Fibroblast of pulmonary artery (primary cell): ENCODE data around the gene GAB2.

ENCODE experiments used
- DNase-seq: peaks from one replicate; pipeline ENCODE4 v3.0.0-alpha.2; 2010; ENCODE audit warnings: low read depth
- H3K4me3 ChIP-seq: replicated peaks from 2 replicates; pipeline ENCODE4 v1.5.1; 2011; ENCODE audit warnings: low read depth, mild to moderate bottlenecking, control low read depth, low read length, moderate library complexity
- TF ChIP-seq, protein P1 (sequence below): IDR thresholded peaks from 2 replicates; pipeline ENCODE4 v1.5.1; 2011; ENCODE audit warnings: mild to moderate bottlenecking, control low read depth, low read length, inconsistent platforms; ENCODE audit errors: missing control alignments

GAB2 gene

DNA sequence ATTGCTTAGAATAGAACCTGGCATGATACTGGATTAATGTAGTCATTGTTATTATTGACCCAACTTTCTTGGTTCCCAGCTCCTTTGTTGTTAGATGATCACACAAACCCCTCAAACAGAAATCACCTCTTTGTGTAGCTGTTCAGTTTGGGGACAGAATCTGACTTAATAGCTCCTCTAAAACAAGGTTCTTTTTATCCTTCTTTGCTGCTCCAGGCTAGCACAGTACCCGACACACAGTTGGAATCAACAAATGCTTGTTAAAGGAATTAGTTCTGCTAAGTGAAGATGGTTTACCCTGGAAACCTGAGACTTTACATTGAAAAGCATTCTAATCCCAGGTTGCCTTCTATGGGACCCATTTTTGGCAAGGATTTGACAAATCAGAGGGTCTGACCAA is 43.9 kb downstream of the GAB2 start:
- TF ChIP-seq, protein P1, sequence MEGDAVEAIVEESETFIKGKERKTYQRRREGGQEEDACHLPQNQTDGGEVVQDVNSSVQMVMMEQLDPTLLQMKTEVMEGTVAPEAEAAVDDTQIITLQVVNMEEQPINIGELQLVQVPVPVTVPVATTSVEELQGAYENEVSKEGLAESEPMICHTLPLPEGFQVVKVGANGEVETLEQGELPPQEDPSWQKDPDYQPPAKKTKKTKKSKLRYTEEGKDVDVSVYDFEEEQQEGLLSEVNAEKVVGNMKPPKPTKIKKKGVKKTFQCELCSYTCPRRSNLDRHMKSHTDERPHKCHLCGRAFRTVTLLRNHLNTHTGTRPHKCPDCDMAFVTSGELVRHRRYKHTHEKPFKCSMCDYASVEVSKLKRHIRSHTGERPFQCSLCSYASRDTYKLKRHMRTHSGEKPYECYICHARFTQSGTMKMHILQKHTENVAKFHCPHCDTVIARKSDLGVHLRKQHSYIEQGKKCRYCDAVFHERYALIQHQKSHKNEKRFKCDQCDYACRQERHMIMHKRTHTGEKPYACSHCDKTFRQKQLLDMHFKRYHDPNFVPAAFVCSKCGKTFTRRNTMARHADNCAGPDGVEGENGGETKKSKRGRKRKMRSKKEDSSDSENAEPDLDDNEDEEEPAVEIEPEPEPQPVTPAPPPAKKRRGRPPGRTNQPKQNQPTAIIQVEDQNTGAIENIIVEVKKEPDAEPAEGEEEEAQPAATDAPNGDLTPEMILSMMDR = no peak
- DNase-seq = no peak
- H3K4me3 ChIP-seq = no peak overlapping the region

DNA sequence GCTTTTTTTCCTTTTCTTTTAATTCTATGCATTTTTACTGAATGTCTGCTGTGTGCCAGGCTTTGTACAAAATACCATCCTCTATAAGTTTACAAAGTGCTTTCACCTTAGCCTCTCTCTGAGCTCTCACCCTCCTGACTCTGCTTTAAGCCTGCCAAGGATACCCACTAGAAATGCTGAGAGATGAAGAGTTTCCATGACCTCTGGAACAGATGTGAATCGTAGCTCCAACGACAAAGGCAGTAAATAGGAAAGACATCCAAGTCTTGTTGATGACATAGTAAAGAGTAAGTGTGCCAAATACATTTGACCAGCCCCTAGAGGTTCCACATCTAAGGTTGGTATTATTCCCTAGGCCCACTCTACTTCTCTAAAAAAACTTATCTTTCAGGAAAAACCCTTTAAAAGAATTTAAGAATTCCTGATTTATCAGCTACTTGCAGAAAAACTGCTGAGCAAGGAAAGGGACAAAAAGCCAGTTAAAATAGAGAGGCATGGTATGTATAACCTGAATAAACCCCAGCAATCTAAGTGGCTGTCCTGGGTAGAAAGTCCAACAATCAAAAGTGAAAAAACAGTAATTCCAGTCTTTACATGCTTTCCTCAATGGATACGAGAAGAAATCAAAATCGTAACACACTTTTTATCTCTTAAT is 45.4 kb downstream of the GAB2 start:
- TF ChIP-seq, protein P1 = no peak
- no peak for DNase-seq
- H3K4me3 ChIP-seq = no peak overlapping the region

DNA sequence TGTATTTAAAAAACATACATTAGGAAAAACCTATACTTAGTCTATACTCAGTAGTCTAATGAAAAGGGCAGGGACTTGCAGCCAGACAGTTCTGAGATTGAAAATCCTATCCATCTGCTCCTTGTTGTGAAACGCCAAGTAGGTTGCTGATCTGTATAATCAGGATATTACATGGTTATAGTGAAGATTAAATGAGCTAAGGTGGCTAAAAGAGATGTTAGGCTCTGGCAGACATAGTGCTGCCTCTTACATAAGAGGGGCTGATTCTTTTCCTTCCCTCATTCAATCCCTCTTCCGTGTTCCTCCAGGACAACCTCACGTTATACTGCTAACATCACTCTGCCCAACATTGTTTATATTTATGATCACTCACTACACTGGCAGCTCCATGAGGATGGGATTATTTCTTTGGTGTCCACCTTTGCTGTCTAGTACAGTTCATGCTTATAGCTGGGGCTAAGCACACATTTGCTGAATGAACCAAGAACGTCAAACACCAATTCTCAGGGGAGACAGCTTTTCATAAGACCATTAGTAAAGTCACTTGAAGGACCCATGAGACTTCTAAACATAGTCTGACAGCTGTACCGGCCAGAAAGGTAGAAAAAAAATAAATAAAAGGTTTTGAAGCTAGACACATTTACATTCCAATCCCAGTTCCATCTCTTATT is 46.3 kb downstream of the GAB2 start:
- TF ChIP-seq, protein P1 = no peak
- H3K4me3 ChIP-seq = no peak overlapping the region
- DNase-seq = no peak

DNA sequence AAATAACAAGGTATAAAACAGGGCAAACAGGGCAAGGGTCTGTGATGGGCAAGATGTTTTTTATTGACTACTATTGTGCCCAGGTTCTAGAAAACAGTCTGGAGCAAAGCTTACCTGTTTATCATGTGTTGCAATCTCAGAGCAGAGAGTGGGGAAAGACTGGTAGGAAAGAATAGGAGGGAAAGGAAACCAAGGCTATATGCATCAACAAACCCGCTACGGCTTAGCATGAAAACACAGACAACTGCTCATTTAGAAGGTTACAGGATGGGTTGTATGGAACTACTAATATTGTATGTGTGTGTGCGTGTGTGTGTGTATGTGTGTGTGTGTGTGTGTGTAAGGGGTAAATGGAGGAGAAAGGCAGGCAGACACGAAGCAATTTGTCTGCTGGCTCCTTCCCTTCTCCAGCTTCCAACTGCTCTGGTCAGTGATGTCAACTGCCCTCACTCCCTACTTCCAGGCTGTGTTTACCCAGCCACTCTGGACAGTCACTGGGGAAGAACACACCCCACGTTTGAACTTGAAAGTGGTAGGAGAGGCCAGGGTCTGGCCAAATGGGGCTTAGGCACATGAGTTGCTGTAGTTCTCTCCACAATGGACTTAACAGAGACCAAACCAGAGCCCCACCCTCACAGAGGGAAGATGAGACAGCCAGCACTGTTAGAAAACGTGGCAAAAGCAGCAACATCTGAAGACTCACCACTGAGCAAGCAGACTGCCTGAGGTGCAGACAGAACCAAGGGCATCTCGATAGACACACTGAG is 47.0 kb downstream of the GAB2 start:
- peak; percentile 25 for DNase-seq
- TF ChIP-seq, protein P1 = no peak
- no peak overlapping the region for H3K4me3 ChIP-seq

DNA sequence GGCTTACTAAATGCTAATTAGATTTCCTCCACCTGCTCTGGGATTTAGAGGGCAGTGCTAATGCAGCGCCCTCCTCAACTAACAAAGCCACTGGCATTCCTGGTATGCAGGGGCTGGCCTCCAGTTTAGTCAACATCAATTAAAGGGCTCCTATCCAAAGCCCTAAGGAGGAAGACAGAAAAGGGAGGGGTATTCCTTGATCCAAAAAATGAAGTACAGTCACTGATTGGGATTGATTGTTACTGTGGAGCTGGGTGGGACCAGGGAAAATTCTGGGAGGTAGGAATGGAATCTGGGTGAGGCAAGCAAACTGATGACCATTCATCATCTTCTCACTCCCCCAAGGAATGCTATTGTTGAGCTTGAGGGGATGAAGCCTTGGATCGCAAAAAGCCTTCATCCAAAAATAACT is 52.2 kb downstream of the GAB2 start:
- TF ChIP-seq, protein P1 = no peak
- no peak overlapping the region for H3K4me3 ChIP-seq
- peak; percentile 68 for DNase-seq

DNA sequence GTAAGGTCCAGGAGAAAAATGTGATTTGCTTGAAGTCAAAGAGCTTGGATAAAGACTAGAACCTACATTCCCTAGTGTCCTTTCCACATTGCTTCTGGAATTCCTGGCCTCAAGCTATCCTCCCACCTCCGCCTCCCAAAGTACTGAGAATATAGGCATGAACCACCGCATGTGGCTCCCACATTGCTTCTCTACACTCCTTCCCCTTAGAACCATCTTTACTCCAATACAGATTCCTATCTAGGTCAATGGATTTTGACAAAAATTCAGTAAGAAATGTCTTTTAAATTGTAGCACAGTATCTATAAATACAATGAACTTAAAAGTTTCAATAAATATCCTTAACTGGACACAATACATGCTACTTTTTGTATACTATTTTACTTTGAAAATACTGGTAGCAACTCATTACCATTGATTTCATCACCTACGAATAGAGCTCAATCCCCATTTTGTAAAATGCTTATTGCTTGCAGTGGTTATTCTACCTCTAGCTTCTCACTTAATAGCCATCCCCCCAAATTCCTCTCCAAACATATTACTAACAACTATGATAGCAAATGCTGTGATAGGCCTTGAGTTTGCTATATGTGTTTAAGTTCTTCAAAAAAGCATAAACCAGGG is 53.4 kb downstream of the GAB2 start:
- TF ChIP-seq, protein P1 = no peak
- no peak for DNase-seq
- H3K4me3 ChIP-seq = no peak overlapping the region
